OCI-LY3 (cell line): ENCODE data around the gene SPECC1L.

Source experiments
- EZH2phosphoT487 ChIP-seq: fragments of 200-600 bp; shearing (Covaris generic); IDR thresholded peaks from 2 replicates; pipeline ENCODE4 v1.6.1; 2018; ENCODE audit warnings: antibody characterized with exemption, mixed run types, low read depth
- TF ChIP-seq, protein P1 (sequence below): fragments of 200-600, 300-600 bp; sonication (generic); IDR thresholded peaks from 2 replicates; pipeline ENCODE4 v1.5.1; 2014; ENCODE audit warnings: antibody characterized with exemption, low read length, low read depth

DNA sequence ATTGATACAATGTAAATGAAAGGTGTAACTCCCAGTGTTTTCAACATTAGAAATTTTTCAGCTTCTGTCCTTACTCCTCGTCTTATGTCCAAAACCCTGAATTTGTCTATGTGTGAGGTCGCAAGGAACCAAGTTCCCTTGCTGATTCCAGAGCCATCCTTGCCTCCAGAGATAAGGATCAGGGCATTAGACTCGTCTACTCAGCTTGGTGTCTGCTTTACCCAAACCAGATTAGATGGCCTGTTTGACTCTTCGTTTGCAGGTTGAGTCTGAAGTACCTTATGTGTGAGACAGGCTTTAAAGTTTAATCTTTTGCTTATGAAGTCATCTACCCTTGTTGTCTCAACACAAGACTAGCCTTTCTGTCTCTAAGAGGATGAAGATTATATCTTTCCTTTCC is 55.6 kb downstream of the SPECC1L start:
- TF ChIP-seq, protein P1, sequence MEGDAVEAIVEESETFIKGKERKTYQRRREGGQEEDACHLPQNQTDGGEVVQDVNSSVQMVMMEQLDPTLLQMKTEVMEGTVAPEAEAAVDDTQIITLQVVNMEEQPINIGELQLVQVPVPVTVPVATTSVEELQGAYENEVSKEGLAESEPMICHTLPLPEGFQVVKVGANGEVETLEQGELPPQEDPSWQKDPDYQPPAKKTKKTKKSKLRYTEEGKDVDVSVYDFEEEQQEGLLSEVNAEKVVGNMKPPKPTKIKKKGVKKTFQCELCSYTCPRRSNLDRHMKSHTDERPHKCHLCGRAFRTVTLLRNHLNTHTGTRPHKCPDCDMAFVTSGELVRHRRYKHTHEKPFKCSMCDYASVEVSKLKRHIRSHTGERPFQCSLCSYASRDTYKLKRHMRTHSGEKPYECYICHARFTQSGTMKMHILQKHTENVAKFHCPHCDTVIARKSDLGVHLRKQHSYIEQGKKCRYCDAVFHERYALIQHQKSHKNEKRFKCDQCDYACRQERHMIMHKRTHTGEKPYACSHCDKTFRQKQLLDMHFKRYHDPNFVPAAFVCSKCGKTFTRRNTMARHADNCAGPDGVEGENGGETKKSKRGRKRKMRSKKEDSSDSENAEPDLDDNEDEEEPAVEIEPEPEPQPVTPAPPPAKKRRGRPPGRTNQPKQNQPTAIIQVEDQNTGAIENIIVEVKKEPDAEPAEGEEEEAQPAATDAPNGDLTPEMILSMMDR: no peak
- no peak for TF ChIP-seq EZH2phosphoT487
